Bronchial epithelial cell (primary cell): ENCODE results near the gene STOM. TPM values are rescaled to one million over a fixed set of nuclear protein-coding genes. Genes with fewer than 3 reads are reported as not detected.

ENCODE experiments used
- DNase-seq: peaks from one replicate; pipeline ENCODE4 v3.0.0-alpha.2; 2010; ENCODE audit warnings: low read depth
- FAIRE-seq: peaks from 2 replicates; lab custom pipeline; 2011; peaks lifted over from hg19 to GRCh38; lab: Jason Lieb, UNC
- H3K27me3 ChIP-seq: 2 replicates; pipeline ENCODE4 v1.5.1; 2011; ENCODE audit warnings: low read length; ENCODE audit not compliant: control insufficient read depth, insufficient read depth
- H3K36me3 ChIP-seq: 2 replicates; pipeline ENCODE4 v1.5.1; 2011; ENCODE audit warnings: low read length; ENCODE audit not compliant: control insufficient read depth, insufficient read depth
- H3K4me3 ChIP-seq: 2 replicates; pipeline ENCODE4 v1.5.1; 2011; ENCODE audit warnings: mild to moderate bottlenecking, low read depth, low read length, control low read depth
- CTCF ChIP-seq: IDR thresholded peaks from 2 replicates; pipeline ENCODE4 v1.5.1; 2011; ENCODE audit warnings: mild to moderate bottlenecking, moderate library complexity, low read length, control low read depth, inconsistent platforms; ENCODE audit not compliant: insufficient read depth, severe bottlenecking
- total RNA-seq: library from RNA; depleted of rRNA; stranded (reverse); fragments of >200 nt; gene quantifications from 2 replicates; pipeline ENCODE4 v1.2.1, GENCODE V29; 2014

The STOM gene
- total RNA-seq, 1 donor from 2014 or later = 356 TPM

GRCh38 chr9:121358751-121359150 is 11.3 kb downstream of the STOM start:
- no peak for FAIRE-seq
- Histone ChIP-seq H3K4me3 (no peak overlapping the region), H3K27me3 (no peaks in the 10 kb centered on the region), H3K36me3 (peaks cover 10% of the 10 kb centered on the region)
- no peak for DNase-seq
- no peak for TF ChIP-seq CTCF

GRCh38 chr9:121357011-121357410 is 13.0 kb downstream of the STOM start:
- Histone ChIP-seq H3K4me3 (no peak overlapping the region), H3K36me3 (peaks cover 18% of the 10 kb centered on the region), H3K27me3 (no peaks in the 10 kb centered on the region)
- DNase-seq (no peak), FAIRE-seq (no peak)
- TF ChIP-seq CTCF = no peak

GRCh38 chr9:121354762-121355161 is 15.3 kb downstream of the STOM start:
- peaks cover 30% of the 10 kb centered on the region for H3K36me3 ChIP-seq
- no peak for TF ChIP-seq CTCF
- FAIRE-seq = no peak
- DNase-seq = no peak
- H3K27me3 ChIP-seq = no peaks in the 10 kb centered on the region
- H3K4me3 ChIP-seq = no peak overlapping the region

DNA sequence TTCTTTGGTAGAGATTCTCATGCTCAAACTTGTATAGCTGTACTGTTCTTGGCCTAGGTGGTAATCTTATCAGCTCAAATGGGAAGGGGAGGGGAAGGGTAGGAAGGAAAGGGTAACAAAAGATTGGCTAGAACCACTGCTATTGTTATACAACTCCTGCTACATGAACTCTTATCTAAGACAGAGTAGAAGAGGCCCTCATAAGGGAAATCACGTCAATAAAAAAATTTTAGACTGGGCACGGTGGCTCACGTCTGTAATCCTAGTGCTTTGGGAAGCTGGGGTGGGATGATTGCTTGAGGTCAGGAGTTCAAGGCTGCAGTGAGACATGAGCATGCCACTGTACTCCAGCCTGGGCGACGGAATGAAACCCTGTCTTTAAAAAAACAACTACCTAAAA is 15.9 kb downstream of the STOM start:
- Histone ChIP-seq H3K36me3 (peaks cover 32% of the 10 kb centered on the region), H3K27me3 (no peaks in the 10 kb centered on the region), H3K4me3 (no peak overlapping the region)
- no peak for DNase-seq
- no peak for TF ChIP-seq CTCF
- no peak for FAIRE-seq

DNA sequence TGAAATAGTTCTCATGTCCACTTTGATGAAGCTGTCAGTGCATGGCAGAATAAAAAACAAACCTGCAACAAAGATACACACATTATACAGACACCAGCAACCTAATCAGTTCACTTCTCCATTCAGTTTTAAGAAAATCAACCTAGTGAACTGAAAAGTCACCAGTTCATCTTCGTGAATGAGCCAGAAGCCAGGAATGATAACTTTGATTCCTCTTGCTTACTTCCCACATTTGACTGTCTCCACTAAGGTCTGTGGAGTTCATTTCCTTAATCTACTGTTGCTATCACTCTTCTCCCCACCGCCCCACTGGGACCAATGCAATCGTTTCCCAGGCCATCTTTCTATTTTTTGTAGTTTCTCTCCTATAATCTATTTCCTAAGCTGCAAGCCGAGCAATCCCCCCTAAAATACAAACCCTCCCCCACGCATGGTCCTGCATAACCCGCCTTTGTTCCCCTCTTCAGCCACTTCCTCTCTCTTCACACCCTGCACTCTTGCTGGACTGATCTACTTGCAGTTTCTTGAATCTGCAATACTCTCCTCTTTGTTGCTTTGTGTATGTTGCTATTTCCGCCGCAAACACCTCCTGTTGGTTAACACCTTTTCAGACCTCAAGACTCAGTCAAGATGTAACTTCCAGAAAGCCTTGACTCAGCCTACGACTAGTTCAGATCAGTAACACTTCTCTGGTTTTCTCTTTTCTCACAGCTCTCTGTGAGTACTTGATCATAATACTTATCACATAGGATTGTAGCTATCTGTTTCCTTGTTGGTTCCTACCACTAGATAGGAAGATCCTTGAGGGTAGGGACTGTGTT is 16.6 kb downstream of the STOM start:
- H3K36me3 ChIP-seq = peaks cover 31% of the 10 kb centered on the region
- no peak for DNase-seq
- no peaks in the 10 kb centered on the region for H3K27me3 ChIP-seq
- no peak for FAIRE-seq
- TF ChIP-seq CTCF = no peak
- no peak overlapping the region for H3K4me3 ChIP-seq
